22Rv1 (cell line): ENCODE measurements around the gene LRAT.

Experiments
- H3K27ac ChIP-seq: fragments of 450-650 bp; 2 replicates; pipeline ENCODE4 v1.5.1; 2017
- ZFX ChIP-seq: fragments of 450-650 bp; IDR thresholded peaks from 2 replicates; pipeline ENCODE4 v1.6.1; 2017; ENCODE audit warnings: antibody characterized with exemption, borderline replicate concordance
- TF ChIP-seq, protein P1 (sequence below): fragments of 450-650 bp; IDR thresholded peaks from 2 replicates; pipeline ENCODE4 v1.5.1; 2017; ENCODE audit warnings: mild to moderate bottlenecking

LRAT gene

DNA sequence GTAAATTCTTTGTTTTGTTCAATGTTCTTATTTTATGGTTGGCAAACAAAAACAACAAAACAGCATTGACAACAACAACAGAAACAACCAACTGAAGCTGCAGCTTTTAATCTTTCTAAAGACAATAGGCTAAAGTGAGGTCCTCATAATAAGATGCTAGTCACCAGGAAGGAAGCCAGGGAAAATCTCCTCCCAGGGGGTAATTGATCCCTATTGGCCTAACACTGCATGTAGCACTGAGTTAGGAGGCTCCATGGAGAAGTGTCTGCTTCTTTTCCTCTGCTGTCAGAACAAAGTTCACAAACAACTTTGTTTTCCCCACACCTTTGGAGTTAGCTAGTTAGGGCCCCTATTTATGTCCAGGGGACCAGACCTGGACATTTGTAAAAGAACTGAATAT lies 4.7 kb upstream of the LRAT start:
- no peak overlapping the region for H3K27ac ChIP-seq
- TF ChIP-seq, protein P1, sequence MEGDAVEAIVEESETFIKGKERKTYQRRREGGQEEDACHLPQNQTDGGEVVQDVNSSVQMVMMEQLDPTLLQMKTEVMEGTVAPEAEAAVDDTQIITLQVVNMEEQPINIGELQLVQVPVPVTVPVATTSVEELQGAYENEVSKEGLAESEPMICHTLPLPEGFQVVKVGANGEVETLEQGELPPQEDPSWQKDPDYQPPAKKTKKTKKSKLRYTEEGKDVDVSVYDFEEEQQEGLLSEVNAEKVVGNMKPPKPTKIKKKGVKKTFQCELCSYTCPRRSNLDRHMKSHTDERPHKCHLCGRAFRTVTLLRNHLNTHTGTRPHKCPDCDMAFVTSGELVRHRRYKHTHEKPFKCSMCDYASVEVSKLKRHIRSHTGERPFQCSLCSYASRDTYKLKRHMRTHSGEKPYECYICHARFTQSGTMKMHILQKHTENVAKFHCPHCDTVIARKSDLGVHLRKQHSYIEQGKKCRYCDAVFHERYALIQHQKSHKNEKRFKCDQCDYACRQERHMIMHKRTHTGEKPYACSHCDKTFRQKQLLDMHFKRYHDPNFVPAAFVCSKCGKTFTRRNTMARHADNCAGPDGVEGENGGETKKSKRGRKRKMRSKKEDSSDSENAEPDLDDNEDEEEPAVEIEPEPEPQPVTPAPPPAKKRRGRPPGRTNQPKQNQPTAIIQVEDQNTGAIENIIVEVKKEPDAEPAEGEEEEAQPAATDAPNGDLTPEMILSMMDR, result no peak
- no peak for TF ChIP-seq ZFX

DNA sequence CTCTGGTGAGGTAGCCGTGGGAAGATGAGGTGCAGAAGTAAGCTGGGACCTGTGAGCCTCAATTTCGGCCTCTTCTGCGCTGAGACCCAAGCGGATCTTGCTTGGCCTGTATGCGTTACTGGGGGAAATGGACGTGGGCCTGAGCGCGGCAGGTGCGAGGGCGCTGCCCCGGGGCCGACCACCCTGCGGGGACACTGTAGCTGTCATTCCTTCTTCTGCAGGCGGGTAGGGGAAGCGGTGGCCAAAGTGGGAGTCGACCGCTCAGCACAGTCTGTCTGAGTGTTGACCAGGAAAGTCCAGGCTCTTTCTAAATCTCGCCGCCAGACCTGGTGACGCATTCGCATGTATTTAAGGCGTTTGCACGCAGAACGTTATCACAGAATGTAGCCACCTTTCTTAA lies 3.3 kb upstream of the LRAT start:
- TF ChIP-seq ZFX, result no peak
- TF ChIP-seq, protein P1, result no peak
- no peak overlapping the region for H3K27ac ChIP-seq

DNA sequence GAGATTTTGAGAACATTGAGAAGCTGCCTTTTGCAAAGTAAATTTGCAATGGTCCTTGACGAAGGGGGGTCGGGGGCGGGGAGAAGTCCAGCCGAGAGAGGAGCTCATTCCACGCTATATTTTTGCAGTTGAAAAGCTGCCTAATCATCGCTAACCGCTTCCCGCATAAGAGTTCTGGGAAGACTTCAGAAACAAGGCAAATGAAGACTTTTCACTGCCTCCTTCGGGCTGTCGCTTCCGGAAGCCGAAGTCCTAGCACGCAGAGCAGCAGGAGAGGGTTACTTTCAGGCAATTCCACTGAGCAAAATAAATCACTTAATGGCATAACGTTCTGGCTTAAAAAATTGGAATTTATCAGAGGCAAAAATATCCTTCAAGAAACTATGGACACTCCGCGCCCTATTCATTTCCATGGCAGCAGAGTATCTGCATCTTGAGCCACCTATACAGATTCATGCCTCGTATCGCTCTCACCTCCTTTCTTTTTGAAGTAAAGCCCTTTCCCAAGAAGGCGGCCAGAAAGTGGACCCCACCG lies 2.6 kb upstream of the LRAT start:
- TF ChIP-seq, protein P1, result no peak
- TF ChIP-seq ZFX, result no peak

DNA sequence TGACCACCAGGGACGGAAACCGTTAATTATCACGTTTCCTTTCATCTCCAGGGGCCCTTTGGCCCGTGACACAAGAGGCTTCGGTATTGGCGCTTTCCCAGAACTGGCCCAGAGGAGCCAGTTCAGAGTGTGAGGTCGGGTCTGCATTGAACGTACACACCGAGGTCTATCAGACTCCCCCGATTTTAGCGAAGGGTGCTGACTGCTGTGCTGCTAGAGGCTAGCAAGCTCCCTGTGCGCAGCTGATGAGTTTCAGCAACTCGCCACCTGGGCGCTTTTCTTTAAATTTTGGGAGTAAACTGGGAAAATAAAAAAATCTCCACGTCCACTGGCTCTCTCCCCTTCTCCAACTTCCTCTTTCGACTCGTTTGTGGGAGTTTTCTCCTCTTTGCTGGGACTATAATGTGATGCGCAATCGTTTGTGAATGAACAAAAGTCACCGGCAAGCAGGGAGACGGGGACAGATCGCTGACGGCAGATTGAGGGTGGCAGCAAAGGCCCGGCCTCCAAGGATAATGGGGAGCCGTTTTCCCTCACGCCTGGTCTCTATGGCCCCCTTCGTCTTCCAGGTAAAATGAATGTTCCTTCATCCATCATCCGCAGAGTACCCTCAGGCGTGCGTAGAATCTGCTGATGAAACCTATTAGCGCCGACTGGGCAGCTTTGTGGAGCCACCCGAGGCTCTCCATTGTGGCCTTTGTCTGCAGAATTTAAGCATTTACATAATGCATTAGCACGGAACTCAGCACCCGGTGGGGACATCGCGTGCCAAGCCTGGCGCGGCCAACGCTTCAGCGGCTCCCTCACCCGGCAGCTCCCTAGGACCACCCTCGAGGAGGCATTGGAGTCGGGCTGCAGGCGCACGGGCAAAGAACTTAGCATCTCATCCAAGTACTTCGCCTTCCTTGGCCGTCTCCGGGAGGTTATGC lies 1.6 kb upstream of the LRAT start:
- H3K27ac ChIP-seq, result no peak overlapping the region
- no peak for TF ChIP-seq ZFX
- TF ChIP-seq, protein P1, result no peak

More for the DNA sequence above, 2.6 kb upstream of the LRAT start:
- no peak overlapping the region for H3K27ac ChIP-seq

DNA sequence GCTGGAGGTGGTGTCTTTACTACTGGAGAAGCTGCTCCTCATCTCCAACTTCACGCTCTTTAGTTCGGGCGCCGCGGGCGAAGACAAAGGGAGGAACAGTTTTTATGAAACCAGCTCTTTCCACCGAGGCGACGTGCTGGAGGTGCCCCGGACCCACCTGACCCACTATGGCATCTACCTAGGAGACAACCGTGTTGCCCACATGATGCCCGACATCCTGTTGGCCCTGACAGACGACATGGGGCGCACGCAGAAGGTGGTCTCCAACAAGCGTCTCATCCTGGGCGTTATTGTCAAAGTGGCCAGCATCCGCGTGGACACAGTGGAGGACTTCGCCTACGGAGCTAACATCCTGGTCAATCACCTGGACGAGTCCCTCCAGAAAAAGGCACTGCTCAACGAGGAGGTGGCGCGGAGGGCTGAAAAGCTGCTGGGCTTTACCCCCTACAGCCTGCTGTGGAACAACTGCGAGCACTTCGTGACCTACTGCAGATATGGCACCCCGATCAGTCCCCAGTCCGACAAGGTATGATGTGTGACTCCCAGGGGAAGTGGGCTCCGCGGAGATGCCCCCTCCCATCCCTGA lies 634 bp downstream of the LRAT start:
- TF ChIP-seq ZFX, result no peak
- TF ChIP-seq, protein P1, result peak; percentile 8
- H3K27ac ChIP-seq, result peak overlapping the region; percentile 36

DNA sequence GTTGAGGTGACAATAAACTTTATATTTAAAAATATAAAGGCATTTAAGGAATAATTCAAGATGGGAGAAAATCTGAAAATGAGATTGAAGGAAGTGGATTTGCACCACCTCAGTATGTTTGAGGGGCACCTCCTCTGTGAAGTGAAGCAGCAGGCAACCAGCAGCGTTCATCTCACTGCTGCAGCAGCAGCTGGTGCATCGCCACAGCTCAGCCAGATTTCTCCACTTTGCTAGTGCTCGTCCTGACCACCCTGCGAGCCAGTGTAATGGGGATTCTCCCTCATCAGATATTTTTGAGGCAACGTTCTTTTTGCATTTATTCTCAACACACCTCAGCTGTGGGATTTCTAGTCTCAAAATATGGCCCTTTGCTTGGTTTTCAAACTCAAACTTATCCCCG lies 13.9 kb downstream of the LRAT start:
- no peak overlapping the region for H3K27ac ChIP-seq
- TF ChIP-seq, protein P1, result no peak
- TF ChIP-seq ZFX, result no peak

DNA sequence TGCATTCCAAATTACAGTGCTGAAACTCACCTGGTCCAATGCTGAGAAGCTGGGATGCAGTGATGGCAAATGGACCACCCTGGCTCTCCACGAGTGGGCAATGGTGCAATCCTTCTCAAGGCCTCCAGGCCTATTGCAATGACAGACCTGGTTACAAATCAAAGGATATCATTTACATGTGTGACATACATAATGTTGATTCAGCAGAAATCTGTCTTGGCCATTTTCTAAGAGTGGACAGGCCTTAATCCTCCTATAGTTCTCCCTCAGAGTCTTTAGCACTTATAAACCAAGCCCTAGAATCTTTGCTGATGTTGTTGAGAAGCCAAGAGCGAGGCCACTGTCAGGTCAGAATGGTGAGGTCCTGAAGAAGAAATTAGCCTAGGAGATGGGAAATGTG lies 17.1 kb downstream of the LRAT start:
- no peak for TF ChIP-seq ZFX
- H3K27ac ChIP-seq, result no peak overlapping the region
